Esophagus squamous epithelium (tissue), 4 donors: ENCODE results near the gene AGO3.

Experiments used
- CTCF ChIP-seq, 6 experiments: fragments of 450-650 bp in 4 of 6; fragments of 200-600 bp in 2 of 6; sonication (generic) in 2 of 6; IDR thresholded peaks; one replicate each; pipeline ENCODE4 v1.5.1; 2016 to 2019; ENCODE audit warnings: antibody characterized with exemption in 6 of 6, mild to moderate bottlenecking in 4 of 6, moderate library complexity in 4 of 6
- POLR2A ChIP-seq, 4 donors: fragments of 450-650 bp; IDR thresholded peaks; one replicate each; pipeline ENCODE4 v1.6.1; 2017; ENCODE audit warnings: antibody characterized with exemption in 4 of 4, mild to moderate bottlenecking in 4 of 4, moderate library complexity in 3 of 4

GRCh38 chr1:35935442-35936388 is 4.8 kb downstream of the AGO3 start:
- TF ChIP-seq CTCF (IDR thresholded peaks at IDR 0.05) (no peak), POLR2A (IDR thresholded peaks at IDR 0.05) (no peak)
